OCI-LY7 (cell line): ENCODE results near the gene KSR1. TPM values are rescaled to one million over a fixed set of nuclear protein-coding genes. Genes with fewer than 3 reads are reported as not detected.

Experiments
- BruUV-seq: library from RNA; stranded (reverse); fragments of 400-500 nt; replicated peaks from 2 replicates; lab custom pipeline; 2021; lab: Mats Ljungman, UMichigan
- CTCF ChIA-PET: fragments of 300-600 bp; sonication (Branson Sonifier 250); formaldehyde crosslinking; loops from one replicate; lab custom pipeline; 2022; ENCODE audit warnings: antibody characterized with exemption; ENCODE audit not compliant: unreplicated experiment; lab: Charles Lee
- POLR2A ChIA-PET: fragments of 300-600 bp; sonication (Branson Sonifier 250); formaldehyde crosslinking; loops from one replicate; lab custom pipeline; 2022; ENCODE audit warnings: antibody characterized with exemption; lab: Charles Lee
- DNase-seq: peaks from one replicate; pipeline ENCODE4 v3.0.0-alpha.2; 2015; ENCODE audit warnings: low spot score
- H2AFZ ChIP-seq: fragments of 200-600 bp; sonication (generic), shearing (Covaris generic); 2 replicates; pipeline ENCODE4 v1.6.1; 2014; ENCODE audit warnings: mild to moderate bottlenecking, antibody characterized with exemption, low read length, moderate library complexity
- H3K27ac ChIP-seq: fragments of 200-600 bp; sonication (generic); 2 replicates; pipeline ENCODE4 v1.5.1; 2014; ENCODE audit warnings: mixed run types, low read depth, mild to moderate bottlenecking, moderate library complexity, low read length, inconsistent platforms; ENCODE audit not compliant: poor library complexity, severe bottlenecking
- H3K36me3 ChIP-seq: fragments of 200-600 bp; sonication (generic); 2 replicates; pipeline ENCODE4 v1.6.1; 2014; ENCODE audit warnings: mild to moderate bottlenecking, antibody characterized with exemption, low read length, moderate library complexity, mixed read lengths; ENCODE audit not compliant: insufficient read depth
- H3K4me1 ChIP-seq: fragments of 200-600 bp; sonication (generic); 2 replicates; pipeline ENCODE4 v1.5.1; 2014; ENCODE audit warnings: mild to moderate bottlenecking, low read length; ENCODE audit not compliant: insufficient read depth, poor library complexity, severe bottlenecking
- H3K4me2 ChIP-seq: fragments of 200-600 bp; sonication (generic); 2 replicates; pipeline ENCODE4 v1.6.1; 2014; ENCODE audit warnings: mild to moderate bottlenecking, low read length
- H3K4me3 ChIP-seq: fragments of 200-600 bp; sonication (generic); 2 replicates; pipeline ENCODE4 v1.5.1; 2014; ENCODE audit warnings: mild to moderate bottlenecking, low read depth, low read length; ENCODE audit not compliant: poor library complexity, severe bottlenecking
- H3K79me2 ChIP-seq: fragments of 200-600 bp; sonication (generic); 2 replicates; pipeline ENCODE4 v1.6.1; 2016; ENCODE audit warnings: low read depth, mild to moderate bottlenecking, low read length, moderate library complexity, mixed read lengths; ENCODE audit not compliant: insufficient read depth
- H3K9me2 ChIP-seq: fragments of 200-600 bp; sonication (generic); 2 replicates; pipeline ENCODE4 v1.6.1; 2016; ENCODE audit warnings: mild to moderate bottlenecking, low read length, mixed read lengths; ENCODE audit not compliant: insufficient read depth
- H3K9me3 ChIP-seq: fragments of 200-600 bp; sonication (generic); 2 replicates; pipeline ENCODE4 v1.6.1; 2014; ENCODE audit warnings: mild to moderate bottlenecking, mixed run types, low read length, mixed read lengths
- H4K20me1 ChIP-seq: fragments of 200-600 bp; sonication (generic); 2 replicates; pipeline ENCODE4 v1.6.1; 2014; ENCODE audit warnings: mild to moderate bottlenecking, antibody characterized with exemption, low read length, moderate library complexity, mixed read lengths; ENCODE audit not compliant: insufficient read depth
- CTCF ChIP-seq: fragments of 200-600 bp; sonication (generic); conservative IDR thresholded peaks from 2 replicates; pipeline ENCODE4 v1.5.1; 2014; ENCODE audit warnings: mild to moderate bottlenecking, antibody characterized with exemption, low read length, moderate library complexity, mixed read lengths
- EZH2phosphoT487 ChIP-seq: fragments of 200-600 bp; sonication (generic); IDR thresholded peaks from 2 replicates; pipeline ENCODE4 v1.6.1; 2018; ENCODE audit warnings: low read depth, borderline replicate concordance, mild to moderate bottlenecking, mixed run types, antibody characterized with exemption, low read length, moderate library complexity, mixed read lengths
- intact Hi-C: fragments of 100-400 bp; cut with micrococcal nuclease; formaldehyde crosslinking; loops from one replicate; pipeline ENCODE4 v1.10.0; 2022; ENCODE audit not compliant: unreplicated experiment
- total RNA-seq, 2 experiments: library from RNA; depleted of rRNA in 1 of 2; stranded (reverse); fragments of >200 nt in 1 of 2; shearing (Covaris generic) in 1 of 2; gene quantifications; 2 replicates each; pipeline ENCODE4 v1.2.3, GENCODE V29; 2014 to 2022

The KSR1 gene
- total RNA-seq, 2 experiments from 2014 or later = 2.2 to 4.1 TPM

DNA sequence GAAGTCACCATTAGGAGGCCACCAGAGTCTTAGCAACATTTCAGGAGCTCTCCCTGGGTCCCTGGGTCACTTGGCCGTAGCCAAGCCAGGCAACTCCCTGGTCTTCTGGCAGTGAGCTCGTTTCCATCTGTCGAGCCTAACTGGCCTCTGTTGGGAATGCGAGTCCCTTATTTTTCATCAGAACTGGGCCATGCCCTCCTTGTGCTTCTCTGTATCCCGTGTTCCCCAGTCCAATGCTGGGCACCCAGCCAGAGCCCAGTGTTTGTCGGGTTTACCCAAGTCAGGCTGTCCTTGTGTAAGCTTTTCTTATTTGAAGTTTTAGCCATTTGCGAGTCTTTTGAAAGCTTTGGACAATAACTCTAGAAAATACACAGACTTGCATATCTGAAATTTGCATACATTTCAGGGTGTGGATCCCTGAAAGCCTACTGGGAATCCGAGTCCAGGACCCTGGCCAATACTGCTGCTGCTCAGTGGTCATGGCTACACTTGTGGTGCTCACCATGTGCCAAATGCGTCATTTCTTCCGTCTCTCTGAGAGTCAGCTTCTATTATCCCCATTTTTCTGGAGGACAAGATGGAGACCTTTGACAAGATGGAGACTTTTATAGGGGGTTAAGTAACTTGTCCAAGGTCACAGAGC lies 93.1 kb downstream of the KSR1 start:
- Histone ChIP-seq H3K36me3 (no peaks in the 10 kb centered on the region), H3K4me2 (no peak overlapping the region), H3K9me3 (no peaks in the 10 kb centered on the region), H3K9me2 (no peaks in the 10 kb centered on the region), H3K4me1 (peaks cover 11% of the 10 kb centered on the region), H2AFZ (no peak overlapping the region), H3K4me3 (no peak overlapping the region), H3K27ac (no peak overlapping the region), H4K20me1 (no peaks in the 10 kb centered on the region), H3K79me2 (no peaks in the 10 kb centered on the region)
- TF ChIP-seq CTCF (no peak), EZH2phosphoT487 (no peak)
- no TSS peak for BruUV-seq
- POLR2A ChIA-PET = interaction anchor here (0.8 kb wide), 1 partner anchor 20 kb away, joined by 3 read pairs; no protein-coding TSS in a partner anchor
- DNase-seq = no peak
- intact Hi-C loops = no loop called here
- CTCF ChIA-PET = no interaction called here

DNA sequence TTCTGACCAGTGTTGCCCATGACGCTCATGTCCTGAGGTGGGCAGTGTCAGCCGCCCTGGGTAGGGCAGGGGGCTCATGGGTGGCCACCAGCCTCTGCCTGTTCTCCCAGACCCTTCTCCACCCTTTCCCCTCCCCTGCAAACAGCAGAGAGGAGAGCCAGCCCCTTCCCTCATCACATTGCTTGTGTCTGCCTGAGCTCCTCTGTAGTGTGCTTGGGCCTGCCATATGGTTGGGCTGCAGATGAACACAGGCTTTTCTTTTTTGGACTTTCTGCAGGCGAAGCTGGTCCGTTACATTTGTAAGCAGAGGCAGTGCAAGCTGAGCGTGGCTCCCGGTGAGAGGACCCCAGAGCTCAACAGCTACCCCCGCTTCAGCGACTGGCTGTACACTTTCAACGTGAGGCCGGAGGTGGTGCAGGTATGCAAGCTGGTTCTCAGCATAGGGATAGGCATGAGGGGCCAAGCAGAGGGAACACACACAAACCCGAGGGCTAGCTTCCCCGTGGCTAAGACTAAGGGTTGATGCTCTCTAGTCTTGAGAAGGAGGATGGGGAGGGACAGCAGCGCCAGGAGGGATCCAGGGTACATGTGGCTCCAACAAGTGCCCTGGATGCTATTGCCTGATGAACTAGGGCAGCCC lies 94.2 kb downstream of the KSR1 start:
- Histone ChIP-seq H3K4me2 (no peak overlapping the region), H3K4me3 (no peak overlapping the region), H2AFZ (no peak overlapping the region), H3K27ac (no peak overlapping the region), H3K9me3 (no peaks in the 10 kb centered on the region), H3K36me3 (no peaks in the 10 kb centered on the region), H3K9me2 (no peaks in the 10 kb centered on the region), H3K79me2 (no peaks in the 10 kb centered on the region), H3K4me1 (peaks cover under 1% of the 10 kb centered on the region), H4K20me1 (no peaks in the 10 kb centered on the region)
- TF ChIP-seq EZH2phosphoT487 (no peak), CTCF (no peak)
- intact Hi-C loops = no loop called here
- BruUV-seq = no TSS peak
- DNase-seq = no peak
- ChIA-PET POLR2A (no interaction called here), CTCF (no interaction called here)

DNA sequence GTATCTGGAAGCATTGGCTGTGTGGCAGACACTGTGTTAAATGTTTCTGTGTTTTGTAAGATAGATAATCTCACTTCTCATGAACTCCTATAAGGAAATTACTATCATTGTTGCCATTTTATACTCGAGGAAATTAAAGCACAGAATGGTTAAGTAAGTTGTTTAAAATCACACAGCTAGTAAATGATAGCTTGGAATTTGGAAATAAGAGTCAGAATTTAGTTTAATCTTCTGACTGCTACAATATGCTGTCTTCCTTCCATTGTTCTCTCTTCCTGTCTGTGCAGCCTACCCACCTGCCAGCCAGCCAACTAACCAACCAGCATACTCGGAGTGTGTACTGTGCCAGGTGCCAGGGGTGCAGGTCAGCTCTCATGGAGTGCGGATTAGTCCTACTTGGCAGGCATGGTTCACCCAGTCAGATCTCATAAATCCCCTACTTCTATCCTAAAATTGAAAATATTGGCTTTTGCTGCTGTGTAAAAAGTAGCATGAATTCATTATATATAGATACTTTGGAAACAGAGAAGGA lies 94.8 kb downstream of the KSR1 start:
- H3K4me3 ChIP-seq = no peak overlapping the region
- ChIA-PET CTCF (no interaction called here), POLR2A (no interaction called here)
- H3K9me2 ChIP-seq = no peaks in the 10 kb centered on the region
- H4K20me1 ChIP-seq = no peaks in the 10 kb centered on the region
- H3K27ac ChIP-seq = no peak overlapping the region
- H3K9me3 ChIP-seq = no peaks in the 10 kb centered on the region
- H3K4me1 ChIP-seq = no peaks in the 10 kb centered on the region
- BruUV-seq = no TSS peak
- H3K36me3 ChIP-seq = no peaks in the 10 kb centered on the region
- H2AFZ ChIP-seq = no peak overlapping the region
- no peak overlapping the region for H3K4me2 ChIP-seq
- intact Hi-C loops = no loop called here
- TF ChIP-seq CTCF (no peak), EZH2phosphoT487 (no peak)
- H3K79me2 ChIP-seq = no peaks in the 10 kb centered on the region
- DNase-seq = no peak
